ENCODE results near the gene PCDHGB5.
"Not testable (repeated sequence)": the region's sequence is repeated elsewhere in the genome, so short reads cannot be mapped to it uniquely, and the experiment has no call there.

The PCDHGB5 gene

GRCh38 chr5:141362719-141363118 lies 35.0 kb upstream of the PCDHGB5 start:
- H3K4me3 ChIP-seq (ENCODE audit: insufficient read depth, low read depth, low read length), result no peak overlapping the region
- H3K27ac ChIP-seq (ENCODE audit: insufficient read depth, low read depth, low read length, poor library complexity, severe bottlenecking), result no peak overlapping the region
- no peaks in the 10 kb centered on the region for H3K4me1 ChIP-seq (ENCODE audit: control insufficient read depth, insufficient read depth, low read length)
- H3K36me3 ChIP-seq (ENCODE audit: control insufficient read depth, insufficient read depth, low read length), result peaks cover 4% of the 10 kb centered on the region
- peaks cover 4% of the 10 kb centered on the region for H3K9me3 ChIP-seq (ENCODE audit: control insufficient read depth, low read length)
- H3K27me3 ChIP-seq (ENCODE audit: control insufficient read depth, insufficient read depth, low read length, poor library complexity, severe bottlenecking), result no peaks in the 10 kb centered on the region

GRCh38 chr5:141363952-141364660 lies 33.6 kb upstream of the PCDHGB5 start, which contains the start of gene PCDHGA5:
PCDHGA5 (plus strand) TSS chr5:141364162; CDS start chr5:141364331, 169 bp downstream.
- no peak within 1 kb of the TSS for H3K27ac ChIP-seq (ENCODE audit: insufficient read depth, low read depth, low read length, poor library complexity, severe bottlenecking)
- no peaks in the 10 kb centered on the region for H3K4me1 ChIP-seq (ENCODE audit: control insufficient read depth, insufficient read depth, low read length)
- H3K27me3 ChIP-seq (ENCODE audit: control insufficient read depth, insufficient read depth, low read length, poor library complexity, severe bottlenecking), result no peaks in the 10 kb centered on the region
- no peak within 1 kb of the TSS for H3K4me3 ChIP-seq (ENCODE audit: insufficient read depth, low read depth, low read length)
- H3K36me3 ChIP-seq (ENCODE audit: control insufficient read depth, insufficient read depth, low read length), result peaks cover 4% of the 10 kb centered on the region
- WGBS, 2 experiments, result 96% methylated on average over 32 to 34 of the region's 34 CpGs
- peaks cover 4% of the 10 kb centered on the region for H3K9me3 ChIP-seq (ENCODE audit: control insufficient read depth, low read length)

GRCh38 chr5:141366016-141366896 lies 31.5 kb upstream of the PCDHGB5 start:
- 95% methylated on average over 46 of the region's 46 CpGs for WGBS, 2 experiments
- Histone ChIP-seq H3K9me3 (ENCODE audit: control insufficient read depth, low read length) (peaks cover 2% of the 10 kb centered on the region), H3K4me1 (ENCODE audit: control insufficient read depth, insufficient read depth, low read length) (no peaks in the 10 kb centered on the region), H3K36me3 (ENCODE audit: control insufficient read depth, insufficient read depth, low read length) (peaks cover 4% of the 10 kb centered on the region), H3K27ac (ENCODE audit: insufficient read depth, low read depth, low read length, poor library complexity, severe bottlenecking) (no peak overlapping the region), H3K27me3 (ENCODE audit: control insufficient read depth, insufficient read depth, low read length, poor library complexity, severe bottlenecking) (no peaks in the 10 kb centered on the region), H3K4me3 (ENCODE audit: insufficient read depth, low read depth, low read length) (no peak overlapping the region)

GRCh38 chr5:141369994-141370848 lies 27.5 kb upstream of the PCDHGB5 start, which contains the start of gene PCDHGB3:
PCDHGB3 (plus strand) TSS chr5:141370242; CDS start chr5:141370395, 153 bp downstream.
- WGBS, 2 experiments, result 94 to 95% methylated on average over 32 of the region's 32 CpGs
- H3K36me3 ChIP-seq (ENCODE audit: control insufficient read depth, insufficient read depth, low read length), result no peaks in the 10 kb centered on the region
- no peaks in the 10 kb centered on the region for H3K27me3 ChIP-seq (ENCODE audit: control insufficient read depth, insufficient read depth, low read length, poor library complexity, severe bottlenecking)
- H3K4me3 ChIP-seq (ENCODE audit: insufficient read depth, low read depth, low read length), result no peak within 1 kb of the TSS
- no peaks in the 10 kb centered on the region for H3K4me1 ChIP-seq (ENCODE audit: control insufficient read depth, insufficient read depth, low read length)
- H3K9me3 ChIP-seq (ENCODE audit: control insufficient read depth, low read length), result peaks cover 10% of the 10 kb centered on the region
- H3K27ac ChIP-seq (ENCODE audit: insufficient read depth, low read depth, low read length, poor library complexity, severe bottlenecking), result no peak within 1 kb of the TSS

GRCh38 chr5:141371572-141372475 lies 25.9 kb upstream of the PCDHGB5 start:
- 95 to 96% methylated on average over 69 of the region's 69 CpGs for WGBS, 2 experiments

GRCh38 chr5:141373673-141374317 lies 24.0 kb upstream of the PCDHGB5 start, which contains the start of gene PCDHGA6:
PCDHGA6 (plus strand) TSS chr5:141373891; CDS start chr5:141374084, 193 bp downstream.
- no peaks in the 10 kb centered on the region for H3K27me3 ChIP-seq (ENCODE audit: control insufficient read depth, insufficient read depth, low read length, poor library complexity, severe bottlenecking)
- no peaks in the 10 kb centered on the region for H3K4me1 ChIP-seq (ENCODE audit: control insufficient read depth, insufficient read depth, low read length)
- H3K4me3 ChIP-seq (ENCODE audit: insufficient read depth, low read depth, low read length), result no peak within 1 kb of the TSS
- peaks cover 10% of the 10 kb centered on the region for H3K9me3 ChIP-seq (ENCODE audit: control insufficient read depth, low read length)
- 94% methylated on average over 27 of the region's 27 CpGs for WGBS, 2 experiments
- no peaks in the 10 kb centered on the region for H3K36me3 ChIP-seq (ENCODE audit: control insufficient read depth, insufficient read depth, low read length)
- no peak within 1 kb of the TSS for H3K27ac ChIP-seq (ENCODE audit: insufficient read depth, low read depth, low read length, poor library complexity, severe bottlenecking)

More at GRCh38 chr5:141371572-141372475, 25.9 kb upstream of the PCDHGB5 start:
- Histone ChIP-seq H3K27ac (ENCODE audit: insufficient read depth, low read depth, low read length, poor library complexity, severe bottlenecking) (no peak overlapping the region), H3K4me1 (ENCODE audit: control insufficient read depth, insufficient read depth, low read length) (no peaks in the 10 kb centered on the region), H3K36me3 (ENCODE audit: control insufficient read depth, insufficient read depth, low read length) (no peaks in the 10 kb centered on the region), H3K27me3 (ENCODE audit: control insufficient read depth, insufficient read depth, low read length, poor library complexity, severe bottlenecking) (no peaks in the 10 kb centered on the region), H3K9me3 (ENCODE audit: control insufficient read depth, low read length) (peaks cover 10% of the 10 kb centered on the region), H3K4me3 (ENCODE audit: insufficient read depth, low read depth, low read length) (no peak overlapping the region)

GRCh38 chr5:141374627-141375026 lies 23.1 kb upstream of the PCDHGB5 start:
- H3K27me3 ChIP-seq (ENCODE audit: control insufficient read depth, insufficient read depth, low read length, poor library complexity, severe bottlenecking), result no peaks in the 10 kb centered on the region
- H3K27ac ChIP-seq (ENCODE audit: insufficient read depth, low read depth, low read length, poor library complexity, severe bottlenecking), result no peak overlapping the region
- no peak overlapping the region for H3K4me3 ChIP-seq (ENCODE audit: insufficient read depth, low read depth, low read length)
- no peaks in the 10 kb centered on the region for H3K36me3 ChIP-seq (ENCODE audit: control insufficient read depth, insufficient read depth, low read length)
- H3K9me3 ChIP-seq (ENCODE audit: control insufficient read depth, low read length), result peaks cover 10% of the 10 kb centered on the region
- 94 to 96% methylated on average over 14 of the region's 14 CpGs for WGBS, 2 experiments
- H3K4me1 ChIP-seq (ENCODE audit: control insufficient read depth, insufficient read depth, low read length), result no peaks in the 10 kb centered on the region

- H3K4me1 ChIP-seq (ENCODE audit: control insufficient read depth, insufficient read depth, low read length); H3K27ac ChIP-seq (ENCODE audit: insufficient read depth, low read depth, low read length, poor library complexity, severe bottlenecking); H3K27me3 ChIP-seq (ENCODE audit: control insufficient read depth, insufficient read depth, low read length, poor library complexity, severe bottlenecking); H3K36me3 ChIP-seq (ENCODE audit: control insufficient read depth, insufficient read depth, low read length); H3K9me3 ChIP-seq (ENCODE audit: control insufficient read depth, low read length); H3K4me3 ChIP-seq (ENCODE audit: insufficient read depth, low read depth, low read length): not testable (repeated sequence)
- 94 to 96% methylated on average over 36 of the region's 48 CpGs for WGBS, 2 experiments
Observed at GRCh38 chr5:141375444-141376155, 22.1 kb upstream of the PCDHGB5 start.
